HK-2 (cell line): ENCODE results near the gene RAD50.
"Not testable (repeated sequence)": the region's sequence is repeated elsewhere in the genome, so short reads cannot be mapped to it uniquely, and the experiment has no call there.

ENCODE experiments used
- DNase-seq: peaks from one replicate; pipeline ENCODE4 v3.0.0-alpha.2; 2018; ENCODE audit not compliant: unreplicated experiment

RAD50 gene

GRCh38 chr5:132629230-132629944, 72.6 kb downstream of the RAD50 start:
- DNase-seq, result no peak

GRCh38 chr5:132633587-132633986, 76.8 kb downstream of the RAD50 start:
- DNase-seq, result not testable (repeated sequence)

DNA sequence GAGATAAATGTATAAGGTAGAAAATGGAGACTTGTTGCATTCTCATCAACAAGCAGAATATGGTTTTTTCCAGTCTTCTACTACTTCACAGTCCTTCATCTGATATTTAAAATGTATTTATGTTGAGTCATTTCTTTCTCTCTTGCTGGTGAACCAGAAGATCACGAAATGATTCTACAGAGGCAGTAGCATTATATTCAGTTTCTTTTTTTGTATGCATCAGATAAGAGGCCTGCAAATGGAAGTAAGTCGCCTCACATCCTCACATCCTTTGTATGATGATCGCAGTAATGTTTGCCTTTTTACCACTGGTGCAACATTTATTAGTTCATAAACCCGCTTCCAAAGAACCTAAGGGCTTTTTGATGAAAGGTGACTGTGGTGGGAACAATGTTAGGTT, 79.1 kb downstream of the RAD50 start:
- no peak for DNase-seq

DNA sequence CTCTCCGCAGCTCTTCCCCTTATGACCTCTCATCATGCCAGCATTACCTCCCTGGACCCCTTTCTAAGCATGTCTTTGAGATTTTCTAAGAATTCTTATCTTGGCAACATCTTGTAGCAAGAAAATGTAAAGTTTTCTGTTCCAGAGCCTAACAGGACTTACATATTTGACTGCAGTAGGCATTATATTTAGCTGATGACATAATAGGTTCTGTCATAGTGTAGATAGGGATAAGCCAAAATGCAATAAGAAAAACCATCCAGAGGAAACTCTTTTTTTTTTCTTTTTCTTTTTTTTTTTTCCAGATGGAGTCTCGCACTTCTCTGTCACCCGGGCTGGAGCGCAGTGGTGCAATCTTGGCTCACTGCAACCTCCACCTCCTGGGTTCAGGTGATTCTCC, 80.5 kb downstream of the RAD50 start:
- DNase-seq, result no peak

DNA sequence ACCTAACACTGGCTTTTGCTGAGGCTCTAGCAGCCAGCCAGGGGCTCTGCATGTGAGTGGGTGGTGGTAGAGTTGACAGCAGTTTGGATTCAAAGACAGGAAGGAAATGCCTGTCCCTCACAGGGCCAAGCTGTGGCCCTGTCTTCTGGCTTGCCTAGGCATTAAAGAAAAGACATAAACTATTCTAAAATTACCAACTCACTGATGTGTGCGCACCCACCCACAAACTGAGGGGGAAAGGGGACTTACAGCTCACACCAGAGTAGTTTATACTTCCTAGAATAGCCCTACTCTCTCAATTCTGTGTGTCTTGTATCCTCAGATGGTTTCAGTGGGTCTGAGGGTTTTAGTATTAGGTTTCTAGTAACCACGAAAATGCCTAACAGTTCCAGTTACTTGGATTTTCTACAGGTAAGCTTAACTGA, 82.9 kb downstream of the RAD50 start:
- DNase-seq, result no peak

DNA sequence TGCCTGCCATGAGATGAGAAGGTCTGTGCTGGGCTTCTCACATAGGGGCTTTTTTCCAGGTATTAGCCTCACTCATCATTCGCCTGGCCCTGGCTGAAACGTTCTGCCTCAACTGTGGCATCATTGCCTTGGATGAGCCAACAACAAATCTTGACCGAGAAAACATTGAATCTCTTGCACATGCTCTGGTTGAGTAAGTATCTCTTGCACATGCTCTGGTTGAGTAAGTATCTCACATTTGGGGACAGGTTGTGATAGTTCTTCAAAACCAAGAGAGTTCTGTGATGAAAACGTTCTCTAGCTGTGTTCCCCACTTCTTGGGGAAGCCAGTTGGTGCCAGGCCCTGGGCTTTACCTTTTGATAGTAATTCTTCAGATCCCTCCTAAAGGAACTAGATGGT, 83.8 kb downstream of the RAD50 start:
- no peak for DNase-seq

DNA sequence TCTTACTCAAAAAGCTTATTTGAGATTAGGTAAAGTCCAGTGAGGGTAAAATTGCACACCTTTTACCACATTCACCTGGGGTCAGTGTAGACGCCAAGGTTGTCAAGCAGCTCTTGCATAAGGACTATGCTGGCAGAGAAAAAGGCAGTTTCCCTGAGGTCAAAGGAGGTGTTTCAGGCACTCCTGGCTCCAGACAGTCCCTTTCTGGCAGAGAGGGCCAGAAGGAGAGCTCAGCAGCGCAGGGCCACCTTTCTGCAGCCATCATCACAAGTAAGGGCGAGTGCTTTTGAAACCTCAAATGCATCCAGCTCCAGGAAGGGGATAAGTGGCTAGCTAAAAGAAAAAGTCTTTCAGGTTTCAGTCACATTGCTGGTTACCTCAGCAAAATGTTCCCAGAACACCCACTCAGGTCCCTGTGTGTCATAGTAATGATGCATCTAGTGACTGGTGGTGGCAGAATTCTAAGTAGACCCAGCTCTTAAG, 84.5 kb downstream of the RAD50 start:
- DNase-seq, result no peak

DNA sequence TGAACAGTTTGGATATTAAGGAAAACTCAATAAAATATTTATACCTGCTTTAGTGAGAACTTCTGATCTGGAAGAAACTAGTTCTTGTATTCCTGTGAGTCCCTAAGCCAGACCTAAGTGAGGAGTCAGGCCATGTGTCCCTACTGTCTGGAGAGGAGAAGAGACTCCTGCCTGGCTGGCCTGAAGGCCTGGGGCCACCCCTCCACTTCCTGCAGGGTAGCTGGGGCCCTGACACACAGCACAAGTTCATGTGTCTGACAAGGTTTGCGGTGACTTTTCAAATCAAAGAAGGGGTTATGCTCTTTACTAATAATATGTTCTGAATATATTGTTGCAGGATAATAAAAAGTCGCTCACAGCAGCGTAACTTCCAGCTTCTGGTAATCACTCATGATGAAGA, 85.1 kb downstream of the RAD50 start:
- no peak for DNase-seq

DNA sequence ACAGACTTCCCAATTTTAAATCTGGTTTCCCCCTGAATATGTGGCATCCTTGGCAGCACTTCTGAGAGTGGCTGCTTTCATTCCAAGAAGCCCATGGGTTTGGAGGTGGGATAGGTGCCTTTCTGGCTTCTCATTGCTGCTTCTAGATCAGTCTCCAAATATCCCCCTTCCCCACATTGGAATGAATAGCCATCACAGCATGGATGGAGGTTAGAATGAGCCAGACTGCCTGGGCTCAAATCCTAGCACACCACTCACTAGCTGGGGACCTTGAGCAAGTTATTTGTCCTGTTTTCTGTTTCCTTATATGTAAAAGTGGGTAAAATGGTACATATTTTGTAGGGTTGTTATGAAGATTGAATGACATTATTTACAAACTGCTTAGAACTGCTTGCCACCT, 87.4 kb downstream of the RAD50 start:
- DNase-seq, result no peak

- DNase-seq, result no peak
Observed at GRCh38 chr5:132646583-132647266, 89.9 kb downstream of the RAD50 start.

- DNase-seq, result no peak
Observed at GRCh38 chr5:132647473-132647872, 90.7 kb downstream of the RAD50 start.

DNA sequence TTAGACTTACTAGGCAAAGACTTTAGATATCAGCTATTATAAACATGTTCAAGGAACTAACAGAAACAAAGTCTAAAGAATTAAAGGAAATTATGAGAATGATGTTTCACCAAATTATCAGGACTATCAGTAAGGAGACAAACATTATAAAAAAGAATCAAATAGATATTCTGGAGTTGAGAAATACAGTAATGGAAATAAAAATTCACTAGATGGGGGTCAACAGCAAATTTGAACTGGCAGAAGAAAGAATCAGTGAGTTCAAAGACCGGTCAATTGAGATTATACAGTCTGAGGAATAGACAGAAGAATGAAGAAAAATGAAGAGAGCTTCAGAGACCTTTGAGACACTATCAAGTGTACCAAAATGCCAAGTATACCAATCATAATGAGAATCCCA, 91.6 kb downstream of the RAD50 start:
- no peak for DNase-seq

DNA sequence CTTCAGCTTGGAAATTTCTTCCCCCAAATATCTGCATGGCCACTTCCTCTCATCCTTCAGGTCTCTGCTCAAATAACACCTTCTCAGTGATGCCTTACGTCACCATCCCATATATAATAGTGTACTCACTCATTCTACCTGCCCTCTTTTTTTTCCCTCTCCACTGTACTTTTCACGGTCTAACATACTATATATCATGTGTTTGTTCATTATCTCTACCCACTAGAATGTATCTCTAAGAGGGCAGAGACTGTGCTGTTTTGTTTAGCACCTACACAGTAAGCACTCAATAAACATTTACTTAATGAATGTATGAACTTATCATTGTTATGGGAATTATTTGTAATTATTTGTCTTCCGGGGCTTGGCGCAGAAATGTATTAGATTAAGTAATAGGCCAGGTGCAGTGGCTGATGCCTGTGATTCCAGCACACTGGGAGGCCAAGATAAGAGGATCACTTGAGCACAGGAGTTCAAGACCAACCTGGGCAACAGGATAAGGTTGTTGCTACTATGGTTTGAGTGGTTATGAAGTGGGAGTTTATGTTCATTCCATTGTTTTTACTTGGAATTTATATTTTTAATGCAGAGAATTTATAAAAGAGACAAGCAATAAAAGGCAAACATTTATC, 95.2 kb downstream of the RAD50 start:
- no peak for DNase-seq

GRCh38 chr5:132653716-132654115, 96.9 kb downstream of the RAD50 start:
- DNase-seq, result no peak

GRCh38 chr5:132655821-132656773, 99.3 kb downstream of the RAD50 start:
- no peak for DNase-seq

DNA sequence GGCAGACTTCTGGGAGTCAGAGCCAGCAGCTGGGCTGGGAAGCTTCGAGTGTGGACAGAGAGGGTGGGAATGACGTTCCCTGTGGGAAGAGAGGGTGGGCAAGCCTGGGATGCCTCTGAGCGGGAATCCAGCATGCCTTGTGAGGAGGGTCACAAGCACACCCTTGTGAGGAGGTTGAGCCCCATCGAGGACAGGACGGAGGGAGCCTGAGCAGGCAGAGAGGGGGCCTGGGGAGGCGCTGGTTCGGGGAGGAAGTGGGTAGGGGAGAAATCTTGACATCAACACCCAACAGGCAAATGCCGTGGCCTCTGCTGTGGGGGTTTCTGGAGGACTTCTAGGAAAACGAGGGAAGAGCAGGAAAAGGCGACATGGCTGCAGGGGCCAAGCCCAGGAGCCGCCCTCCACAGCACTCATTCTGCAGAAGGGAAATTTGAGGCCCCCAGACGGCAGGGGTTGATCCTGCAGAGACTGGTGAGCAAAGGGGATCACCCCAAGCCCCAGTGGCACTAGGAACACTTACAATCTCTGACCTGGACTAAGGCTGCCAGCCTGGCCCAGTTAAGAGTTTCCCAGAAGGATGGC, 100.1 kb downstream of the RAD50 start:
- DNase-seq, result no peak

- no peak for DNase-seq
Observed at GRCh38 chr5:132657676-132658380, 101.1 kb downstream of the RAD50 start, which contains the start of gene IL13. IL13 (plus strand) TSS chr5:132658173; CDS start chr5:132658187, 14 bp downstream.

- no peak for DNase-seq
Observed at GRCh38 chr5:132658381-132659302, 101.9 kb downstream of the RAD50 start.
